ENCODE data around the gene SLC12A2.

GRCh38 chr5:128085413-128085812, 1.8 kb downstream of the SLC12A2 start:
- TF ChIP-seq SIN3A (IDR thresholded peaks at IDR 0.05; ENCODE audit: borderline replicate concordance, insufficient read depth, low read length) = no peak
- no peak for TF ChIP-seq POLR2AphosphoS5 (IDR thresholded peaks at IDR 0.05; ENCODE audit: low read depth, low read length)

Data from PFSK-1 (cell line).